Pancreas (tissue), 10 donors: Measurements from ENCODE around the gene EEF2. TPM values are rescaled to one million over a fixed set of nuclear protein-coding genes. Genes with fewer than 3 reads are reported as not detected.
A peak's percentile ranks its signal among the peaks of the same experiment; 100 is the strongest.

Source experiments
- ATAC-seq, 4 donors: fragments of 200-7000 bp; cut with Tn5 transposase; one replicate each; pipeline versions ENCODE4 v1.8.0 to v1.9.1; 2020; ENCODE audit warnings: mild to moderate bottlenecking in 4 of 4, moderate library complexity in 4 of 4
- DNase-seq, 6 donors: peaks; one replicate each; pipeline ENCODE4 v3.0.0-alpha.2; 2020
- FAIRE-seq: peaks from 2 replicates; lab custom pipeline; 2012; peaks lifted over from hg19 to GRCh38; lab: Jason Lieb, UNC
- H3K27ac ChIP-seq, 4 donors: fragments of 200-600 bp; sonication (generic); 1 replicate in 3 of 4; 2 replicates in 1 of 4; pipeline versions ENCODE4 v1.5.0 to v1.8.0; 2020
- H3K27me3 ChIP-seq, 4 donors: fragments of 200-600 bp; one replicate each; pipeline ENCODE4 v1.8.0; 2021
- H3K36me3 ChIP-seq, 3 donors: fragments of 200-600 bp; sonication (generic) in 1 of 3; one replicate each; pipeline versions ENCODE4 v1.5.0 to v1.8.0; 2020 to 2021
- H3K4me1 ChIP-seq, 3 donors: fragments of 200-600 bp; one replicate each; pipeline ENCODE4 v1.8.0; 2021
- H3K4me3 ChIP-seq, 4 donors: fragments of 200-600 bp; sonication (generic) in 2 of 4; one replicate each; pipeline versions ENCODE4 v1.5.0 to v1.8.0; 2020 to 2021
- H3K9me3 ChIP-seq, 4 donors: fragments of 200-600 bp; one replicate each; pipeline ENCODE4 v1.8.0; 2021
- CTCF ChIP-seq, 4 donors: fragments of 200-600 bp; sonication (generic) in 3 of 4; IDR thresholded peaks; one replicate each; pipeline versions ENCODE4 v1.5.0 to v1.8.0; 2021; ENCODE audit warnings: antibody characterized with exemption in 4 of 4
- WGBS, 2 donors: extraction: QIAGEN DNeasy Blood & Tissue Kit; methylation state at CpG; one replicate each; pipeline ENCODE4 v1.1.7; 2013; 5-methylcytosine and 5-hydroxymethylcytosine counted together
- intact Hi-C, 3 donors: fragments of 100-400 bp; cut with DNase I; formaldehyde crosslinking; loops; one replicate each; pipeline versions ENCODE4 v1.11.1 to v1.14.2; 2022
- polyA plus RNA-seq, 2 donors: library from polyadenylated mRNA; stranded (reverse); fragments of 200-250 nt; gene quantifications; one replicate each; pipeline ENCODE4 v1.2.3, GENCODE V29; 2013
- total RNA-seq, 6 donors: library from RNA; stranded (reverse); fragmentation: NEBNext Ultra II Directional in 4 of 6; extraction: Animal tissue kit (Norgen Biotek cat#: 25700) in 4 of 6; gene quantifications; one replicate each; pipeline versions ENCODE4 v1.2.1 to v1.2.4, GENCODE V29; 2021 to 2023
- donor health status: healthy with polysubstance abuse.
- donor health status: DM: no; HTN: no; CAD: no; lungs with moderate emphysema.
- donor health status: DM: no; HTN: no; CAD: no.
- donor health status: control.
- donor health status: control.
- donor health status: Bipolar disorder and iron deficiency.
- donor health status: DM: yes; HTN: yes; CAD: no.
- donor health status: DM: no; HTN: no; CAD: no.
- donor health status: DM: no; HTN: no; CAD: no.
- donor health status: DM: yes; HTN: yes; CAD: no.

The EEF2 gene
- total and polyA plus RNA-seq, 8 donors, result 545 to 4,238 (median 2,452) TPM

- peak in 1 of 6 donors; percentile 27 for DNase-seq
- no peaks in the 10 kb centered on the region for H3K9me3 ChIP-seq
- H3K27me3 ChIP-seq, result no peaks in the 10 kb centered on the region
- no peak overlapping the region for H3K27ac ChIP-seq
- no peak for TF ChIP-seq CTCF (IDR thresholded peaks at IDR 0.05)
- ATAC-seq, result no peak
- no peak for FAIRE-seq
- intact Hi-C loops, result no loop called here
- H3K4me1 ChIP-seq, result no peaks in the 10 kb centered on the region
- 90 to 91% methylated on average over 16 of the region's 16 CpGs for WGBS, 2 donors
- peaks cover 0 to 21% (median 0%) of the 10 kb centered on the region in 3 donors for H3K36me3 ChIP-seq
- H3K4me3 ChIP-seq, result no peak overlapping the region
Measured at GRCh38 chr19:4027146-4027545, 41.9 kb upstream of the EEF2 start.

- FAIRE-seq (no peak), ATAC-seq (no peak), DNase-seq (peak in 1 of 6 donors; percentile 52)
- H3K4me3 ChIP-seq, result no peak overlapping the region
- WGBS, 2 donors, result 68 to 73% methylated on average over 11 of the region's 11 CpGs
- no peaks in the 10 kb centered on the region for H3K9me3 ChIP-seq
- intact Hi-C loops, result no loop called here
- no peak for TF ChIP-seq CTCF (IDR thresholded peaks at IDR 0.05)
- no peaks in the 10 kb centered on the region for H3K4me1 ChIP-seq
- peaks cover 0 to 21% (median 0%) of the 10 kb centered on the region in 3 donors for H3K36me3 ChIP-seq
- H3K27me3 ChIP-seq, result no peaks in the 10 kb centered on the region
- no peak overlapping the region for H3K27ac ChIP-seq
Measured at GRCh38 chr19:4025317-4025716, 40.1 kb upstream of the EEF2 start.

GRCh38 chr19:4023600-4024398, 38.5 kb upstream of the EEF2 start:
- no peak for FAIRE-seq
- WGBS, 2 donors, result 85 to 89% methylated on average over 33 to 34 of the region's 34 CpGs
- no peaks in the 10 kb centered on the region for H3K27me3 ChIP-seq
- H3K27ac ChIP-seq, result no peak overlapping the region
- no peaks in the 10 kb centered on the region for H3K9me3 ChIP-seq
- intact Hi-C loops, result no loop called here
- ATAC-seq, result no peak
- H3K36me3 ChIP-seq, result peaks cover 0 to 14% (median 0%) of the 10 kb centered on the region in 3 donors
- no peak overlapping the region for H3K4me3 ChIP-seq
- DNase-seq, result peak in 1 of 6 donors; percentile 45
- TF ChIP-seq CTCF (IDR thresholded peaks at IDR 0.05), result no peak
- H3K4me1 ChIP-seq, result no peaks in the 10 kb centered on the region

GRCh38 chr19:4019578-4019977, 34.3 kb upstream of the EEF2 start:
- no peak overlapping the region for H3K4me3 ChIP-seq
- peaks cover 14 to 18% (median 16%) of the 10 kb centered on the region in 3 donors for H3K4me1 ChIP-seq
- no peaks in the 10 kb centered on the region for H3K27me3 ChIP-seq
- no peak for FAIRE-seq
- H3K9me3 ChIP-seq, result no peaks in the 10 kb centered on the region
- no peaks in the 10 kb centered on the region for H3K36me3 ChIP-seq
- DNase-seq, result peak in 4 of 6 donors; percentile 23 to 68 (median 56)
- no peak for TF ChIP-seq CTCF (IDR thresholded peaks at IDR 0.05)
- 74 to 81% methylated on average over 17 of the region's 17 CpGs for WGBS, 2 donors
- intact Hi-C loops, result loop anchor here in 1 of 3 donors (5.0 kb wide), 1 partner anchor 33 kb away; no protein-coding TSS in a partner anchor
- H3K27ac ChIP-seq, result no peak overlapping the region
- ATAC-seq, result no peak
